Measurements from ENCODE around the gene PRR19.
"Not testable (repeated sequence)": the region's sequence is repeated elsewhere in the genome, so short reads cannot be mapped to it uniquely, and the experiment has no call there.

The PRR19 gene

GRCh38 chr19:42261763-42262162 is 40.2 kb upstream of the PRR19 start:
- Histone ChIP-seq H3K36me3 (ENCODE audit: control insufficient read depth in 1 of 2, insufficient read depth in 2 of 2, low read length in 2 of 2) (no peaks in the 10 kb centered on the region), H3K4me1 (ENCODE audit: control insufficient read depth in 1 of 2, insufficient read depth in 2 of 2, low read length in 2 of 2) (peaks cover 0 to 3% of the 10 kb centered on the region in 2 donors), H3K27ac (ENCODE audit: low read depth, low read length) (no peak overlapping the region), H3K9ac (ENCODE audit: low read depth in 1 of 2, low read length in 2 of 2) (no peak overlapping the region), H3K4me3 (ENCODE audit: low read depth in 1 of 2, low read length in 2 of 2) (no peak overlapping the region), H3K9me3 (ENCODE audit: control insufficient read depth in 1 of 2, low read length in 2 of 2) (no peaks in the 10 kb centered on the region), H3K27me3 (ENCODE audit: control insufficient read depth in 1 of 2, insufficient read depth in 2 of 2, low read length in 2 of 2) (no peaks in the 10 kb centered on the region)

GRCh38 chr19:42266105-42266504 is 35.8 kb upstream of the PRR19 start:
- H3K27ac ChIP-seq (ENCODE audit: low read depth, low read length); H3K27me3 ChIP-seq (ENCODE audit: control insufficient read depth in 1 of 2, insufficient read depth in 2 of 2, low read length in 2 of 2); H3K9me3 ChIP-seq (ENCODE audit: control insufficient read depth in 1 of 2, low read length in 2 of 2); H3K4me3 ChIP-seq (ENCODE audit: low read depth in 1 of 2, low read length in 2 of 2); H3K36me3 ChIP-seq (ENCODE audit: control insufficient read depth in 1 of 2, insufficient read depth in 2 of 2, low read length in 2 of 2); H3K9ac ChIP-seq (ENCODE audit: low read depth in 1 of 2, low read length in 2 of 2): not testable (repeated sequence)
- peaks cover 15 to 21% of the 10 kb centered on the region in 2 donors for H3K4me1 ChIP-seq (ENCODE audit: control insufficient read depth in 1 of 2, insufficient read depth in 2 of 2, low read length in 2 of 2)

DNA sequence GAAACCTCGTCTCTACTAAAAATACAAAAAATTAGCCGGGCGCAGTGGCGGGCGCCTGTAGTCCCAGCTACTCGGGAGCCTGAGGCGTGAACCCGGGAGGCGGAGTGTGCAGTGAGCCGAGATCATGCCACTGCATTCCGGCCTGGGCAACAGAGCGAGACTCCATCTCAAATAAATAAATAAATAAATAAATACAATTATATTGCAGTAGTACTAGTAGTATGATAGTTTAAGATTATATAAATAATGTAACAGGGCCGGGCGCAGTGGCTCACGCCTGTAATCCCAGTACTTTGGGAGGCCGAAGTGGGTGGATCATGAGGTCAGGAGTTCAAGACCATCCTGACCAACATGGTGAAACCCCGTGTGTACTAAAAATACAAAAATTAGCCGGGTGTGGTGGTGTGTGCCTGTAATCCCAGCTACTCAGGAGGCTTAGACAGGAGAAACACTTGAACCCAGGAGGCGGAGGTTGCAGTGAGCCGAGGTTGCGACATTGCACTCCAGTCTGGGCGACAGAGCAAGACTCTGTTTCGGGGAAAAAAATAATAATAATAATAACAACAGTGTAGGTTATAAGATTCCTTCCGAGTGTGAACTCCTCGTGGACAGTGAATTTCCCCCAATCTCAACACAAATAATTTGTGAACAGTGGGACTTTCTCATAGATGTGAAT is 34.9 kb upstream of the PRR19 start:
- Histone ChIP-seq H3K9ac (ENCODE audit: low read depth in 1 of 2, low read length in 2 of 2) (peak overlapping the region; percentile 89 to 96), H3K4me1 (ENCODE audit: control insufficient read depth in 1 of 2, insufficient read depth in 2 of 2, low read length in 2 of 2) (peaks cover 22 to 24% of the 10 kb centered on the region in 2 donors)
- not testable (repeated sequence) for H3K27ac ChIP-seq (ENCODE audit: low read depth, low read length); H3K4me3 ChIP-seq (ENCODE audit: low read depth in 1 of 2, low read length in 2 of 2); H3K36me3 ChIP-seq (ENCODE audit: control insufficient read depth in 1 of 2, insufficient read depth in 2 of 2, low read length in 2 of 2); H3K9me3 ChIP-seq (ENCODE audit: control insufficient read depth in 1 of 2, low read length in 2 of 2); H3K27me3 ChIP-seq (ENCODE audit: control insufficient read depth in 1 of 2, insufficient read depth in 2 of 2, low read length in 2 of 2)

GRCh38 chr19:42267644-42268141 is 34.2 kb upstream of the PRR19 start:
- H3K9ac ChIP-seq (ENCODE audit: low read depth in 1 of 2, low read length in 2 of 2): peak overlapping the region; percentile 89 to 96
- H3K36me3 ChIP-seq (ENCODE audit: control insufficient read depth in 1 of 2, insufficient read depth in 2 of 2, low read length in 2 of 2): peaks cover 3 to 10% of the 10 kb centered on the region in 2 donors
- H3K27ac ChIP-seq (ENCODE audit: low read depth, low read length): peak overlapping the region; percentile 81
- H3K4me1 ChIP-seq (ENCODE audit: control insufficient read depth in 1 of 2, insufficient read depth in 2 of 2, low read length in 2 of 2): peaks cover 22 to 24% of the 10 kb centered on the region in 2 donors
- H3K27me3 ChIP-seq (ENCODE audit: control insufficient read depth in 1 of 2, insufficient read depth in 2 of 2, low read length in 2 of 2): no peaks in the 10 kb centered on the region
- H3K9me3 ChIP-seq (ENCODE audit: control insufficient read depth in 1 of 2, low read length in 2 of 2): no peaks in the 10 kb centered on the region
- H3K4me3 ChIP-seq (ENCODE audit: low read depth in 1 of 2, low read length in 2 of 2): peak overlapping the region; percentile 71 to 74

GRCh38 chr19:42268142-42268703 is 33.7 kb upstream of the PRR19 start:
- Histone ChIP-seq H3K27ac (ENCODE audit: low read depth, low read length) (peak overlapping the region; percentile 99), H3K9me3 (ENCODE audit: control insufficient read depth in 1 of 2, low read length in 2 of 2) (no peaks in the 10 kb centered on the region), H3K4me1 (ENCODE audit: control insufficient read depth in 1 of 2, insufficient read depth in 2 of 2, low read length in 2 of 2) (peaks cover 22 to 24% of the 10 kb centered on the region in 2 donors), H3K4me3 (ENCODE audit: low read depth in 1 of 2, low read length in 2 of 2) (peak overlapping the region; percentile 74 to 81), H3K9ac (ENCODE audit: low read depth in 1 of 2, low read length in 2 of 2) (peak overlapping the region; percentile 89 to 96), H3K36me3 (ENCODE audit: control insufficient read depth in 1 of 2, insufficient read depth in 2 of 2, low read length in 2 of 2) (peaks cover 3 to 14% of the 10 kb centered on the region in 2 donors), H3K27me3 (ENCODE audit: control insufficient read depth in 1 of 2, insufficient read depth in 2 of 2, low read length in 2 of 2) (no peaks in the 10 kb centered on the region)

- Histone ChIP-seq H3K36me3 (ENCODE audit: control insufficient read depth in 1 of 2, insufficient read depth in 2 of 2, low read length in 2 of 2) (peaks cover 3 to 20% of the 10 kb centered on the region in 2 donors), H3K4me1 (ENCODE audit: control insufficient read depth in 1 of 2, insufficient read depth in 2 of 2, low read length in 2 of 2) (peaks cover 22 to 24% of the 10 kb centered on the region in 2 donors), H3K27me3 (ENCODE audit: control insufficient read depth in 1 of 2, insufficient read depth in 2 of 2, low read length in 2 of 2) (no peaks in the 10 kb centered on the region), H3K27ac (ENCODE audit: low read depth, low read length) (peak within 1 kb of the TSS; percentile 99), H3K9me3 (ENCODE audit: control insufficient read depth in 1 of 2, low read length in 2 of 2) (no peaks in the 10 kb centered on the region), H3K9ac (ENCODE audit: low read depth in 1 of 2, low read length in 2 of 2) (peak within 1 kb of the TSS; percentile 91 to 96), H3K4me3 (ENCODE audit: low read depth in 1 of 2, low read length in 2 of 2) (peak within 1 kb of the TSS; percentile 84 to 87)
Measured at GRCh38 chr19:42268704-42269477, 33.0 kb upstream of the PRR19 start, which contains the start of gene CIC. Gene CIC (plus strand): TSS chr19:42269252. CDS start chr19:42271784, 2,532 bp downstream.

- H3K4me3 ChIP-seq (ENCODE audit: low read depth in 1 of 2, low read length in 2 of 2): peak overlapping the region; percentile 84 to 87
Measured at GRCh38 chr19:42269478-42270345, 32.2 kb upstream of the PRR19 start.

GRCh38 chr19:42270346-42271044 is 31.4 kb upstream of the PRR19 start:
- Histone ChIP-seq H3K27me3 (ENCODE audit: control insufficient read depth in 1 of 2, insufficient read depth in 2 of 2, low read length in 2 of 2) (no peaks in the 10 kb centered on the region), H3K36me3 (ENCODE audit: control insufficient read depth in 1 of 2, insufficient read depth in 2 of 2, low read length in 2 of 2) (peaks cover 7 to 30% of the 10 kb centered on the region in 2 donors), H3K27ac (ENCODE audit: low read depth, low read length) (peak overlapping the region; percentile 91), H3K9me3 (ENCODE audit: control insufficient read depth in 1 of 2, low read length in 2 of 2) (no peaks in the 10 kb centered on the region), H3K4me1 (ENCODE audit: control insufficient read depth in 1 of 2, insufficient read depth in 2 of 2, low read length in 2 of 2) (peaks cover 24 to 31% of the 10 kb centered on the region in 2 donors), H3K4me3 (ENCODE audit: low read depth in 1 of 2, low read length in 2 of 2) (peak overlapping the region; percentile 84 to 87), H3K9ac (ENCODE audit: low read depth in 1 of 2, low read length in 2 of 2) (peak overlapping the region; percentile 91 to 94)

More at GRCh38 chr19:42269478-42270345, 32.2 kb upstream of the PRR19 start:
- Histone ChIP-seq H3K4me1 (ENCODE audit: control insufficient read depth in 1 of 2, insufficient read depth in 2 of 2, low read length in 2 of 2) (peaks cover 24 to 26% of the 10 kb centered on the region in 2 donors), H3K36me3 (ENCODE audit: control insufficient read depth in 1 of 2, insufficient read depth in 2 of 2, low read length in 2 of 2) (peaks cover 7 to 28% of the 10 kb centered on the region in 2 donors), H3K9me3 (ENCODE audit: control insufficient read depth in 1 of 2, low read length in 2 of 2) (no peaks in the 10 kb centered on the region), H3K27me3 (ENCODE audit: control insufficient read depth in 1 of 2, insufficient read depth in 2 of 2, low read length in 2 of 2) (no peaks in the 10 kb centered on the region), H3K9ac (ENCODE audit: low read depth in 1 of 2, low read length in 2 of 2) (peak overlapping the region; percentile 91 to 94), H3K27ac (ENCODE audit: low read depth, low read length) (peak overlapping the region; percentile 91)

- H3K4me3 ChIP-seq (ENCODE audit: low read depth in 1 of 2, low read length in 2 of 2): peak overlapping the region; percentile 84 to 87
- H3K36me3 ChIP-seq (ENCODE audit: control insufficient read depth in 1 of 2, insufficient read depth in 2 of 2, low read length in 2 of 2): peaks cover 7 to 33% of the 10 kb centered on the region in 2 donors
- H3K27ac ChIP-seq (ENCODE audit: low read depth, low read length): no peak overlapping the region
- H3K4me1 ChIP-seq (ENCODE audit: control insufficient read depth in 1 of 2, insufficient read depth in 2 of 2, low read length in 2 of 2): peaks cover 27 to 34% of the 10 kb centered on the region in 2 donors
- peak overlapping the region; percentile 91 to 94 for H3K9ac ChIP-seq (ENCODE audit: low read depth in 1 of 2, low read length in 2 of 2)
- no peaks in the 10 kb centered on the region for H3K9me3 ChIP-seq (ENCODE audit: control insufficient read depth in 1 of 2, low read length in 2 of 2)
- H3K27me3 ChIP-seq (ENCODE audit: control insufficient read depth in 1 of 2, insufficient read depth in 2 of 2, low read length in 2 of 2): no peaks in the 10 kb centered on the region
Measured at GRCh38 chr19:42271045-42271419, 30.9 kb upstream of the PRR19 start.
